SK-N-DZ (cell line): Measurements from ENCODE around the gene MEGF10.

Experiments
- DNase-seq: peaks from one replicate; pipeline ENCODE4 v3.0.0-alpha.2; 2015; ENCODE audit warnings: low spot score

MEGF10 gene

DNA sequence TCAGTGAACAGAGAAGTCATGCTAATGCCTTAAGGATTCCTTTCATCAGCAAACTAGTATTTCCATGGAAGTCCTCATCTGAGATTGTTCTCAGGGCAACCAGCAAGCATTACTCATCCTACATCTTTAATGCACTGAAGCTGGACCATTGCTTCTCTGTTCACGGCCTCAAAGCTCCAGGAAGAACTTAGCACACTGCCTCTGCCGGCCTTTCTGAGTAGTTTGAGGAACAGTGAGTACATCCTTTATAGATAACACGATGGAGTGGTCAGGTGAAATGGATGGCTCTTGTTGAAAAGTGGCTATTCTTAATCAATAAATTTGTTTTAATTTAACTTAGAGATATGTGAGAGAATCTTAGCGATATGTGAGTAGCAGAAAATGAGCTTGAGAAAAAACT is 35.8 kb downstream of the MEGF10 start:
- no peak for DNase-seq

DNA sequence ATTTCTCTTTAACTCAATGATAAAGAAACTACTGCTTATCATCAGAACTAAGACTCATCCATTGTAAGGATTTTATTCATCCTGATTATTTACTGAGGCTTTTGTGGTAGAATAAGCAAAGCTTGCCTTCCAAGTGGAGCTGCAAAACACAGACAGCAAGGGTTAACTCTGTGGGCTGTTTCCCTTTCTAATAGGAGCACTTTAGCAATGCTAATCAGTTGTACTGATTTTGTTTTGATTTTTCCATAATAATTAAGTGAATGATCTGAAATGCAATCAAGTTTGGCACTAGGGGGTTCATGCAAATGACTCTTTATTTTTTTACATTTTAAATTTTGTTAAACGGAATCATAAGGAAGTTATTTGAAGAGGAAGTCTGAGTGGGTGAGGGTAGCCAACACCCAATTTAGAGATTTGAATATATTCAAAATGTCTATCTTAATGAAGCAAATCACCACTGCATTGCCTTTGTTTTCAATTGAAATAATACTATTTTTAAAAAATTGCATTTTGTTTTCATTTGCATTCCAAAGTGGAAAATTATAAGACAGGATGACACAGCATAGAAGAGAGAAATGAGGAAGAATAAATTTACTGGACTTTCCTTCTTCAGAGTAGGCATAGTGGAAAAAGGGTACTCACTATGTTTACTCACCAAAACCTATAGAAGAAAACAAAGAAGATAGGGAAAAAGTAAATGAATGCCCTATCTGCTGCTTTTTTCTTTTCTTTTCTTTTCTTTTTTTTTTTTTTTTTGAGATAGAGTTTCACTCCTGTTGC is 36.6 kb downstream of the MEGF10 start:
- DNase-seq: no peak

DNA sequence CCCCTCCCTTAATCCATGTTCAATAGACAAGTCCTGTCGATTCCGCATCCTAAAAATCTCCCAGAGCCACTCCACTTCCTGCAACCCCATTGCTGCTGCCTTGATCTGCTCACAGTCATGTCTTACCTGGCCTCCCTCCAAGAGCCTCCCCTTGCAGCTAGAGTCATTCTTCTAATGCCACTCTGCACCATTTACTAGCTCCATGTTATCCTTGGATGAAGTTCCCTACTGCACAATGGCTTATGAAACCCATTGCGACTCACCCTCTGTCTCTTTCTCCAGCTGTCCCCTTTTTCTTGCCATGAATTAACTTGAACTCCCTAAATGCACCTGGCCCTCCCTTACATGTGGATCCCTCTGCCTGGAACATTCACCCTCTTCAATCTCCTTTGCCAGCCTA is 39.5 kb downstream of the MEGF10 start:
- no peak for DNase-seq

DNA sequence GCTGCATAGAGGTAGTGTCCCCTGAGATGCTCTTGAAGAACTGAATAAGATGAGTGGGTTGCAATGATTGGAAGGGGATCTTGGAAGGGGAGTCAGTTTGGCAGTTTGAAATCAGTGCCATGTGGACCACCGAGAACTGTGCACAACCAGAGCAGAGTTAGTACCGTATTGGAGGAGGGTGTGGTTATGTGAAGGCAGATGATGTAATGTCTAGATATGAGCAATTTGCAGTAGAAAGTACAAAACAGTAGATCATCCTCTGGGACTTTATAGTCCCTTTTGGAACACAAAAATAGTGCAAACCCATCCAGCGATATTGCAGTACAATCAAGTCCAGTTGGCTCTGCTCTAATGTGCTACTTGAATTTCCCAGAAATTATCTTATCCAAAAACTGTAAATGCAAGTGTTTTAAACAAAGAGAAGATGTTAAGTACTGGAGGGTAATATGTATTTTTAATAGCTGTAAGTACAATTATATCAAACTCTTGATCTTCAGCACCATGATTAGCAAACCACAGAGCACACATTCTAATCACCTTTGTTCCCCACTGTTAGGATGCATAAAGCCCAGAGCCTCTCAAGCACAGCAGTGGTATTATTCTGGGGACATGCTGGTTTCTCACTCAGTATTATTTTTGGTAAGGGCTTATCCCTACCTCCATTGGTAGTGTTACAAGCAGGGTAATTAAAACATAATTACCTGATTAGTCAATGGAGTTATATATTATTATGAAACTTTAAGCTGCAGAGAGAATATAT is 41.5 kb downstream of the MEGF10 start:
- DNase-seq: no peak

DNA sequence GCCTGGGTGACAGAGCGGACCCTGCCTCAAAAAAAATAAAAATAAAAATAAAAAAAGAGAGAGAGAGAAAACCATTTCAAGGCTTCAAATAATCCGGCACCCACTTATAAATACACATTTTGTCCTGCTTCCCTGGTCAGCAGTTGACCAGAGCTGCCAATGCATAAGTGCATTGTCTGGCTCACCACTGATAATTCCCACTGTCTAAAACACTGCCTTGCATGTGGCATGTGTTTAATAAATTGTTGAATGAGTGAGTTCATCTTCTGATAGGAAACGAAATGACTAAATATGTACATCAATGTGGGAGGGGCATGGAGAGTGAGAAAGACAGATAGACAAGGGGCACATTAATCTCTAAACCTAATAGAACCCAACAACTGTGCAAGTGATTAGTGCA is 42.9 kb downstream of the MEGF10 start:
- no peak for DNase-seq

DNA sequence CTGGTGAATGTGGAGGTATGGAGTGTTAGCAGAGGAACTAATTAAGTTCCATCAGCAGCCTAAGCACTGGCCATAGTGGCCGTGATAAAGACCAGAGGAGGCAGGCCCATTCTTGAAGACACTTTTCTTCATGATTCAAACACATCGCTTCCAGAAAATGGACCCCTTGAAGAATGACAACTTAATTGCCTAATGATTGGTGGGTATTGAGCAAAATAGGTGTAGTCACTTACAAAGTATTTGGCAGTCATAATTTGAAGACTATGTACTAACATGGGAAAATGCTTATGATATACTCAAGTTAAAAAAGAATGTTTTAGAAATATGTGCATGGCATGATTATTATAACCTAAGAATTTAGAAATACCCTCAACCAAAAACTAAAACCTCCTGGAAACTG is 44.8 kb downstream of the MEGF10 start:
- no peak for DNase-seq

DNA sequence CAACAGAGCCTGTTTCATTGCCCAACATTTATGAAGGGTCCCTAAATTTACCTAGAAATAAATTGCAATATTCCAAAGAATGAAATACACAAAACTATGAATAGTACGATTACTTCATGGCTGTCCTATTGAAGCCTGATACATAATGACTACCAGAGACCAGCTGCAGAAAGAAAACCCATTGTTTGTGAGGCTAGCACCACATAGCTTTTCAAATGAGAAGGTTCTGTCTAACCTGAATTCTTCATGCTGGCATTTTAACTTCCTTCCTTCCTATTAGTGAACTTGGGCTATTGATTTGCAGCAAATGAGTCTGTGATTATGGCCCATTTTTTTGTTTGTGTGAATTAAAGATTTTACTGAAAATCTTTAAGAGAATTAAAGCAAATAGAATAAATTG is 47.3 kb downstream of the MEGF10 start:
- no peak for DNase-seq

DNA sequence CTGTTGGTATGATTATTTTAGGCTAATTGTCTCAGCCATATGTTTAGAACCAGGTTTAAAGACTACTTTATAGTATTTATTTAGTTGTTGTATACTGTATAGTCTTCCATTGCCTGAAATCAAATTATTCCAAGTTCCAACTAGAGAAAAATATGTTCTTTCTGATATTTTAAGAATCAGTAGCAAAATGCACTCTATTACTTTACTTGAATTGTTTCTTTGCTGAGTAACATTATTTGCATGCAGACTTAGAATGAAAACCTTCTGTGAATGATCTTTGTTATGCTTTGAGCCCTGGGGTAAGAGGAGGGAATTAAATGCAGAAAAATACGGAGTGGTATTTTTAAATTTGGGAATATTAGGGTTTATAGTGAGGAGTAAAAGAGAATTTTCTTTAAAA is 47.9 kb downstream of the MEGF10 start:
- DNase-seq: no peak

DNA sequence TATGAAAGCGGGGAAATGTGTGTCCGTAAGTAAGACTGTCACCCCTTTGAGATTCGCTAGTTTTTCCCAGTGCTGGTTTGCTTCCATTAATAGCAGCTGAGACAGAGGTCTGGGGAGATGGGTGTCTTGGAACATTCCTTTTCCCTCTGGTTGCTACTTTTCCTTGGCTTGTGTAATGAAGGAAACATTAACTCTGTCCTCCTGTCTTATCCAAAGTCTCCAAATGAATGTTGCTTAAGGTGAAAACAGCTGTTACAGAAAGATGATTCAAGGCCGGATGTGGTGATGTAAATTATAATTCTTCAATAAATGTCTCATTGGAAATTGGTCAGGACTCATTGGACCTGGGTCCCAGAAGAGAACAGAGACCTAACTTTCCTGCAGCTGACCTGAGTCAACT is 50.0 kb downstream of the MEGF10 start:
- DNase-seq: no peak

DNA sequence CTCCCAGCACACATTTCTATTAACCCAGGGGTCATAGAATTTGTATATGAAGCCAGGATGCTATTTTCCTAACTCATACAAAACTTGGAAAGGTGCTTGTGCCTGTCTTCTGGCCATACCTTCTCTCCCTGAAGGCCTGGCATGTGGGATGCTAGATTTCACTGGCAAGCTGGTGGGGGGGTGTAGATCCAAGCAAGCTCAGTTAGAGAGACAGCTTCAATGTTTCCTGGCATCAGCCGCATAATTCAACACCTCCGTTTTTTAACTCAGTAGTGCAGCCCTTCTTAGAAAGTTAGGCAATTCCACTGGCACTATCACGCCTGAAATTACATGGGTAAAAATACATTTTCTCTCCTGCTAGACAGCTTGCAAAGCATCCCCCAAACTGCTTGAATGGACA is 51.8 kb downstream of the MEGF10 start:
- no peak for DNase-seq

DNA sequence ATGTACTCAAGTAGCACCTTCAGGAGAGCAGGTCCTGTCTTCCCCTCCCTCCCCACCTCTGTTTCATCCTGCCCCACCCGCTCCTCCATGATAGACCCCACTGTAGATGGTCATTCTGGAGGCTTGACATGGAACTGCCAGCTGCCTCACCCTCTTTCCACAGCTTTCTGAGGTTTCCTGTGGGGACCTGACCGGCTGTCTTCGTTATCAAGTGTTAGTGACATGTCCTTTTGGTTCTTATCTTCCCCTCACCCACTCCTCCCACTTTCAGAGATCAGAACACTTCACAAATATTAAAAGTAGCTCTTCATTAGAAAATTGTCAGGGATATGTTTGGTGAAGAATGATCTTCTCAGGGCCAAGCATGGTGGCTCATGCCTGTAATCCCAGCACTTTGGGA is 52.7 kb downstream of the MEGF10 start:
- no peak for DNase-seq

DNA sequence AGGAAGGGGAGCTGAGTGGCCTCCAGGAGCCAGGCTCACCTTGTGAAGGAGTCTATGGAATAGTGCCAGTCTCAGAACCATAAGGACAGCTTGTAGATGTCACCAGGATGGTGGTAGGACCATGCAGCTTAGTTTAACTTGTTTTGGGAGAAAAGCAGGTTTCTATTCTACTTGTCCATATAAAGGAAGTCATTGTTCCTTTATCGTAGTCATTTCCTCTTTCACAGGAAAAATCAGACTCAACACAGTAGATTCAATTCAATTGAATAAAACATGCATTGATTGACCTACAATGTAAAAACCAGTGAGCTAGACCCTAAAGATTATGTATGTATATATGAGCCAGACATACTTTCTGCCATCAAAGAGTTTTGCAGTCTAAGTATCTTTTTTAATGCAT is 53.3 kb downstream of the MEGF10 start:
- no peak for DNase-seq

DNA sequence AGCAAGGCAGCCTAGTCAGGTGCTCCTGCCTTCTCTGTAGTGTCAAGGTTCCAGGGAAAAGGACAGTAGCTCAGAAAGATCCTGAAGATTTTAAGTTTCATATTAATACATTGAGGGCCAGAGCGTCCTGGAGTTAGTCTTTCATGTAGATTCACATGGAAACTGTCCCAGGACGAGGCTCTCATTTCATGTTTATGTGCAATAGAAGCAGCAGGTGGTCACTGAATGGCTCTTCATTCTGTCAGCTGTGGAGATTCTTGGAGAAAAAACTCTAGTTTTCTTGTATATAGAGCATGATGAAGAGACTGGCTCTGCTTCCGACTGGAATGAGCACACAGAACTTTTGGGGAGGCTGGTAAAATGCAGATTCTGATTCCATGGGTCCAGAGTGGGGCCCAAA is 54.3 kb downstream of the MEGF10 start:
- DNase-seq: no peak

DNA sequence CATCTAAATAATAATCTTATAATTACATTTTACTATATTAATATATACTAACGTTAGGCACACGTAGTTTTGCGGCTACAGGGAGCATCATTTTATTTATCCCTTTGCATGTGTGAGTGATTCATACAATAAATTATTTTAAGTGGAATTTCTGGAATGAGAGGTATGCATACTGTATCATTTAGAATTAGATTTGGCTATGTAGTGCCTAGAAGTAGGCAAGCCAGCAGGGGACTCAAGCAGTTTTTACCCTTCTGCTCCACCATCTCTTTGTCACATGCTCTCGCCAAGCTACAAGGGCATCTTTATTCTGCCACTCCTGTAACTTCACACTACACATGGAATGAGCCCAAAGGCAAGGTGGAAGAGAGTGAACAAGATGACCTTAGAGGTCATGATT is 60.8 kb downstream of the MEGF10 start:
- no peak for DNase-seq

DNA sequence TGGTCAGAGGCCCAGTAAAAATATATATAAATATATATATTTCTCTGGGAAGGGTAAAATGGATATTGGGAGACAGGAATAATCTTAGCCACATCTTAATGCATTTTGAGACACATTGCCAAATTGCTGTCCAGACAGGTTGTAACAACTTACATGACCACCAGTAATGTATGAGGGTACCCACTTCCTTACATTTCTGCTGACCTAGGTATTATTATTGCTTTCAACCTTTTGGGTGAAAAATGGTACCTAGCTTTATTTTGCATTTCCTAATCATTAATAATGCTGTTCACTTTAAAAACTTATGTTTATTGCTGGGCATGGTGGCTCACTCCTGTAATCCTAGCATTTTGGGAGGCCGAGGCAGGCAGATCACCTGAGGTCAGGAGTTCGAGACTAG is 61.5 kb downstream of the MEGF10 start:
- DNase-seq: no peak

DNA sequence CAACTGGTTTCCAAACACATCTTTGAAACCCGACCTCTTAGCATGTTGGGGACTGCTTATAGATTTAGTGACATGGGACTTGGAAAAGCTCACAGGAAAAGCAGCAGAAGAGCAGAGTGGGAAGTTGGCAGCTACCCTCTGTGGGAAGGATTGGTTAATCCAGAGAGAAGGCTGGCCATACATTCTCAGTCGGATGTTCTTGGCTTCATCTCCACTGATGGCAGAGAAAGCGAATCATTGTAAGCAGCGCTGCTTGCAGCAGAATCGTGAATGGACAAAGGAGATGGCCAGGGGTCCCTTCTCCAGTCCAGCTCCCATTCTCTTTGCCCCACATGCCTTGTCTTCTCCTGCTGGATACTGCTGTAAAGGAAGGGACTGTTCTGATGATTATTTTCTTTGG is 62.7 kb downstream of the MEGF10 start:
- no peak for DNase-seq

DNA sequence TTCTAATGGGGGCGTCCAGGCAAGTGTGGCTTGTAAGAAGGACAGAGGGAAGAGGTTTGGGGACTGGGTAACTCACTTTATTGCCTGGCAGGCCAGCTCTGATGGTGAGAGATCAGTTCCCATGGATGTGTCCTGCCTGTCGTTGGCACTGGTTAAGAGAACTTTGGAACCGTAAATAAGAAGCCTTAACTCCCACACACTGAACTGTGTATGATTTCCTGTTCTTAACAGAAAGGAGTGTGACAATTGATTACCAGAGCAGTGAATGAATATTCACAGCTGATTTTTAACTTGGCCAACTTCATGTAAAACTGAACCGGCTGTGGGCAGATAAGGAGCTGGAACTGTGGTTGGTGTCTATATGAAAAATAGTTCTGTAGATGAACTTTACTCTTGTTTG is 63.2 kb downstream of the MEGF10 start:
- DNase-seq: no peak

DNA sequence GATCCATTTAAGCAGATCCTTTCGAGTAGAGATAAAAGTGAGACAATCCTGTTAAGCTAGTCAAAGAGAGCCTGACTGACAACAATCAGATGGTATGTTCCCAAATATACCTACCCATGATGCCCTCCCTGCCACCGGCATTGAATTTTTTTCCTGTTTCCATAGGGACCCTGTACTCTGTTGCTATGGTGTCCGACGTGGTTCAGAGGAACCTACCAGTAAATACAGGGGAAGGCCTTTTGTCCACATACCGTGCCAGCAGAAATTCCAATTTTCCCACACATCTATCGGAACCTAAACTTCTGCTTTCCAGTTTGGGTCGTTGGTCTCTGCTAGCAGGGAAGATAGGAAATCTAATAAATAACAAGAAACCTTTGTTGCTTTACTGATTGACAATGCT is 64.7 kb downstream of the MEGF10 start:
- DNase-seq: no peak

DNA sequence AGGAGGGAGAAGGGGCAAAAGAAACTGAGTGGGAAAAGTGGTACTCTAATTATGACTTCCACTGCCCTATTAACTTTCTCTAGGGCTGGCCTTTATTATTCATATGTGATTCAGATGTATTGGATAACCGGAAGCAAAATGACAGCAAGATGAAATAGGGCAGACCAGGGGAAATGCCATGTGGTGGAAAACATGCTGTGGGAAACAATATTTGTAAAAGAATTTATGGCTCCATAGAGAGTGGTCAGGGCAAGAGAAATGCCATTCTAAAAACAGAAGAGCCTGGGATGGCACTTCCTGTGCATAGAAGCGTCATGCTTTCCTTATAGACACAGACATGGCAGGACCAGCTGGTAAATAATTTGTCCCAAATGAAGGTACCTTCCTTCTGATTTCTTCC is 67.7 kb downstream of the MEGF10 start:
- no peak for DNase-seq

DNA sequence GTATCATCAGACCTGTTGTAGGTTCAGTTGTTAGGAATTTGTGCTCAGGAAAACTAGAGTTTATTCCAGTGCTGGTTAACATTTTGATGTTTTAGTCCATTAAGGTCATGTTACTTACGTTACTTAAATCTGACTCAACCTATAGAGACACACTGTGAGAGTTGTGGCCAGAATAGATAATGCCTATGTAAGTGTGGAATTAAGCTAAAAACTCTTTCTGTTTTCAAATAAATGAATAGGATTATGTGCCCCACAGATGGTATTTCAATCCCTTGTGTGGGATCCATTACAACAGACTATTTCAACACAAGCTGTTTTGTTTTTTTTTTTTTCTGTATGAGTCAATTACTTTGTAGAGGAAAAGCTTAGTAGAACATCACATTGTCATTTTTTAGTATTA is 68.1 kb downstream of the MEGF10 start:
- no peak for DNase-seq

DNA sequence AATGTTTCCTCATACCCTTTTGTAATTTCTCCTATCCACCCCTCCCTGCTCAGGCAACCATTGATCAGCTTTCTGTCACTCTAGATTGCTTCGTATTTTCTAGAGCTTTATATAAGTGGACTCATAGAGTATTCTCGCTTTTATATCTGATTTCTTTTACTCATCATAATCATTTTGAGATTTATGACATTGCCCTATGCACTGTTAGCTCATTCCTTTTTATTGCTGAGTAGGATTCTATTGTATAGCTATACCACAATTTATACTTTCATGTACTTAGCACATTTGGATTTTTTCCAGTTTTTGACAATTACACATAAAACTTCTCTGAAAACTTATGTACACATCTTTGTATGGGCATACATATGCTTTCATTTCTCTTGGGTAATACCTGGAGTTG is 68.9 kb downstream of the MEGF10 start:
- no peak for DNase-seq

DNA sequence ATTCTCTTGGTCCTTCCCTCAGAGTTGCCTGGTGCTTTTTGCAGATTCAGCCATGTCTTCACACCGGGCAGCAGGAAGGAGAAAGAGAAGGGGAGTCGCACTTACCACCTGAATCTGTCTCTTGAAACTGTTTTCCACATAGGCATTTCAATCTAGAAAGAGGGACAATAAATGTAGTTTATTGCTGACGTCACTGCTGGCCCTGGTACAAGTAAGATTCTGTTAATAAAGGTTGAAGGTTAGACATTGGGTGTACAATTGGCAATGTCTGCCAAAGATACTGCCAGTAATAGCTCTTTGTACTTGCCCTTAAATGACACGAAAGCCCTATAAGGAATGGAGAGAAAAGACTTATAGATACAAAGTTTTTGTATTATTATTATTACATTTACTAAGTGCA is 72.8 kb downstream of the MEGF10 start:
- no peak for DNase-seq

DNA sequence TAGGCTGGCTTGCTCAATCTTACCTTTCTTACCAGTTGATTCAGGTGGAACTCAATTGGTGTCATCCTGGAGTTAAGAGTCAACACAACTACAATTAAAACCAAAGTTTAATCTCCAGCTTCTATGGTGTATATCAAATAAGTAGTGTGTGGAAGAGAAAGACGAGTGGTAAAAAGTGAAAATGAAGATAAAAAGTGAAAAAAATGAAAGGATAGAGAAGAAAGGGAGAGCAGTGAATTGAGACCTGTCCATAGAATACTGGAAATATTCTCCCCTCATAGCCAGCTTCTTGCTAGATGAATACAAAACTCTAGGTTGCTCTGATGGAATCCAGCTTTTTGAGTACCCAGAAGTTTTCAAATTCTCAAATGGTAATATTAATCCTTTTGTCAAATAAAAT is 76.4 kb downstream of the MEGF10 start:
- no peak for DNase-seq
